Measurements from ENCODE around the gene CDH20. TPM values are rescaled to one million over a fixed set of nuclear protein-coding genes. Genes with fewer than 3 reads are reported as not detected.

The CDH20 gene
- total RNA-seq, 2 experiments from 2014 or later = 0.10 TPM; not detected in 1

GRCh38 chr18:61597316-61597715, 264.1 kb downstream of the CDH20 start:
- intact Hi-C loops (cut with micrococcal nuclease) = no loop called here
- ChIA-PET POLR2A (no interaction called here), CTCF (interaction anchor here (2.0 kb wide), 1 partner anchor 15 kb away, joined by 6 read pairs; no protein-coding TSS in a partner anchor)
- Mint-ChIP-seq H3K27me3 (peaks cover 9% of the 10 kb centered on the region), H3K4me3 (no peak overlapping the region), H3K27ac (no peak overlapping the region), H3K36me3 (no peaks in the 10 kb centered on the region), H3K9me3 (no peaks in the 10 kb centered on the region), H3K4me1 (ENCODE audit: low read depth) (no peaks in the 10 kb centered on the region)
- no peak for DNase-seq

GRCh38 chr18:61600422-61600821, 267.2 kb downstream of the CDH20 start:
- no peaks in the 10 kb centered on the region for H3K9me3 Mint-ChIP-seq
- no peak overlapping the region for H3K4me3 Mint-ChIP-seq
- H3K27me3 Mint-ChIP-seq = peaks cover 26% of the 10 kb centered on the region
- H3K36me3 Mint-ChIP-seq = no peaks in the 10 kb centered on the region
- CTCF ChIA-PET = no interaction called here
- POLR2A ChIA-PET = no interaction called here
- no peak for DNase-seq
- no peak overlapping the region for H3K27ac Mint-ChIP-seq
- intact Hi-C loops (cut with micrococcal nuclease) = no loop called here
- no peaks in the 10 kb centered on the region for H3K4me1 Mint-ChIP-seq (ENCODE audit: low read depth)

GRCh38 chr18:61602836-61603235, 269.6 kb downstream of the CDH20 start:
- intact Hi-C loops (cut with micrococcal nuclease) = no loop called here
- POLR2A ChIA-PET = no interaction called here
- Mint-ChIP-seq H3K9me3 (no peaks in the 10 kb centered on the region), H3K4me1 (ENCODE audit: low read depth) (no peaks in the 10 kb centered on the region), H3K4me3 (no peak overlapping the region), H3K36me3 (no peaks in the 10 kb centered on the region), H3K27me3 (peaks cover 37% of the 10 kb centered on the region), H3K27ac (no peak overlapping the region)
- CTCF ChIA-PET = no interaction called here
- DNase-seq = no peak
